NCI-H1048 (cell line): Measurements from ENCODE around the gene TUBB6.

ENCODE experiments used
- DNase-seq: peaks from one replicate; lab custom pipeline; 2025; lab: John Stamatoyannopoulos, UW

The TUBB6 gene

GRCh38 chr18:12338382-12338781, 30.3 kb downstream of the TUBB6 start:
- no peak for DNase-seq

GRCh38 chr18:12340945-12341660, 33.1 kb downstream of the TUBB6 start:
- no peak for DNase-seq

GRCh38 chr18:12342661-12343060, 34.6 kb downstream of the TUBB6 start:
- DNase-seq = no peak

- no peak for DNase-seq
Observed at GRCh38 chr18:12345491-12346239, 37.6 kb downstream of the TUBB6 start.

GRCh38 chr18:12346240-12346565, 38.2 kb downstream of the TUBB6 start:
- no peak for DNase-seq

GRCh38 chr18:12347895-12348294, 39.9 kb downstream of the TUBB6 start:
- no peak for DNase-seq

GRCh38 chr18:12352188-12352587, 44.1 kb downstream of the TUBB6 start:
- DNase-seq = no peak

- DNase-seq = no peak
Observed at GRCh38 chr18:12359515-12359927, 51.5 kb downstream of the TUBB6 start.

GRCh38 chr18:12361770-12362378, 53.8 kb downstream of the TUBB6 start:
- no peak for DNase-seq

GRCh38 chr18:12362473-12363174, 54.6 kb downstream of the TUBB6 start:
- DNase-seq = no peak

- DNase-seq = no peak
Observed at GRCh38 chr18:12366379-12366778, 58.3 kb downstream of the TUBB6 start.

GRCh38 chr18:12366784-12367183, 58.7 kb downstream of the TUBB6 start:
- no peak for DNase-seq

GRCh38 chr18:12369211-12369610, 61.2 kb downstream of the TUBB6 start:
- no peak for DNase-seq

GRCh38 chr18:12371590-12371989, 63.5 kb downstream of the TUBB6 start:
- DNase-seq = no peak

- no peak for DNase-seq
Observed at GRCh38 chr18:12372406-12372805, 64.4 kb downstream of the TUBB6 start.

GRCh38 chr18:12373116-12373770, 65.2 kb downstream of the TUBB6 start:
- no peak for DNase-seq

- DNase-seq = no peak
Observed at GRCh38 chr18:12373771-12374116, 65.7 kb downstream of the TUBB6 start.

- no peak for DNase-seq
Observed at GRCh38 chr18:12374401-12374800, 66.4 kb downstream of the TUBB6 start.
